ENCODE measurements around the gene PLAGL1. TPM values are rescaled to one million over a fixed set of nuclear protein-coding genes. Genes with fewer than 3 reads are reported as not detected.

Gene PLAGL1
- total and polyA plus RNA-seq, 2 experiments from 2014 or later: 22.8 to 43.8 TPM

DNA sequence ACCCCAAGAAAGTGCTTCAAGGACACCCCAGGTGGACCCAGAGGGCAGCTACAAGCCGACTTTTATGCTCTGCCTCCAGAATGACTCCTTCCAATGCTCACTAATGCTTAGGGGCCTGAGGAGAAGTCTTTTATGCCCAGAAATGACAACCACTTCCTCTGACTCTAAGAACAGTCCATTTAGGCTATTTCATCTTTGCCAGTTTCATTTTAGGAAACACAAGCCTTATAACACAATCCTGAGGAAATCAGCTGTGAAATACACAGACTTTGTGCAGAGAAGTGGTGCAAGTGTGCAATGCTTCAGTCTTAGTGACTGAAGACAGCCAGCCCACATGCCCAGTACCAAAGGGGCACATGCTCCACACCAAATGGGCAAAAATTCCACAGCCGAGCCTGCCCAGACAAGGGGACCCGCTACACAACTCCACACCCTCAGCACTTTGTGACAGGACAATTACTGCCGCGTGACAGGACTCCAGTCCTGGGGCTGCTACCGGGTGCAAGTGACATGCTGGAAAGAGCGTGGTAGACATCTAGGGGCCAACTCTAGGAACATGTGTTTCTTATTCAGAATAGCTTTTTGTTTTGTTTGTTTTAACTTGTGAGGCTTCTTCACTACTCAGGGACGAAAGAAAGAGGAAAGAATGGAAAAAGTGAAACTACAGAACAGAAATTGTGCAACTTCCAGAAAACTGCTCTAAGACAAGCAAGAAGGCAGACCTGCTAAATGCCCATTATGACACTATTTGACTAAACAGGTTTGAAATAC lies 28.2 kb upstream of the PLAGL1 start:
- in situ Hi-C loops (cut with MboI): no loop called here
- Histone ChIP-seq H2AFZ (peak overlapping the region; percentile 93), H3K9me2 (ENCODE audit: insufficient read depth) (no peaks in the 10 kb centered on the region), H3K4me3 (peak overlapping the region; percentile 68), H3K27me3 (replicated peaks; ENCODE audit: insufficient read depth) (no peaks in the 10 kb centered on the region), H4K20me1 (ENCODE audit: insufficient read depth) (no peaks in the 10 kb centered on the region), H3K9ac (peak overlapping the region; percentile 62), H3K36me3 (ENCODE audit: low read depth) (no peaks in the 10 kb centered on the region), H3F3A (ENCODE audit: insufficient read depth) (peaks cover 40% of the 10 kb centered on the region), H3K9me3 (ENCODE audit: low read depth) (no peaks in the 10 kb centered on the region), H3K4me2 (ENCODE audit: unreplicated experiment) (peak overlapping the region; percentile 98), H3K4me1 (ENCODE audit: insufficient read depth) (peaks cover 39% of the 10 kb centered on the region), H3K27ac (peak overlapping the region; percentile 54), H3K79me2 (ENCODE audit: insufficient read depth) (no peaks in the 10 kb centered on the region)
- 5 to 12% methylated on average over 8 of the region's 8 CpGs for WGBS, 2 experiments (ENCODE audit: low coverage in 1 of 2, low lambda C conversion rate in 2 of 2, missing lambda C conversion rate in 2 of 2)
- TF ChIP-seq EZH2 (IDR thresholded peaks at IDR 0.05; ENCODE audit: insufficient read depth, poor library complexity, severe bottlenecking) (no peak), EZH2phosphoT487 (IDR thresholded peaks at IDR 0.05; ENCODE audit: insufficient read depth, low read depth) (no peak)
- DNase-seq: peak; percentile 74

DNA sequence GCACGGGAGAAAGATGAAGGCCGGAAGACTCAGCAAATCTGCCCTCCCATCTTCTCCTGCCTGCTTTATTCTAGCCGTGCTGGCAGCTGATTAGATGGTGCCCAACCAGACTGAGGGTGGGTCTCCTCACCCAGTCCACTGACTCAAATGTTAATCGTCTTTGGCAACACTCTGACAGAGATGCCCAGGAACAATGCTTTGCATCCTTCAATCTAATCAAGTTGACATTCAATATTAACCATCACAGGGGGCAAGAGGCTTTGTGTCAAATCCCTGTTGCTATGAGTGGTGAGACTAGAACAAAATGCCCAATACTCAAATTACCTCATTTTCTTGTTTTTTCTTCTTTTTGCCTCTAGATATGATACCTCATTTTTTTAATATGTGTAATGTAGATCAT lies 27.4 kb upstream of the PLAGL1 start:
- Histone ChIP-seq H3K9me2 (ENCODE audit: insufficient read depth) (no peaks in the 10 kb centered on the region), H3K36me3 (ENCODE audit: low read depth) (no peaks in the 10 kb centered on the region), H3K9ac (0 out of 2 replicates have a peak overlapping the region, but pooled peaks have one; percentile 62), H2AFZ (peak overlapping the region; percentile 93; the same call in 1 of the 2 replicates), H3K4me3 (no peak overlapping the region), H3K27ac (peak overlapping the region; percentile 72), H3K4me2 (ENCODE audit: unreplicated experiment) (peak overlapping the region; percentile 98), H3F3A (ENCODE audit: insufficient read depth) (peaks cover 40% of the 10 kb centered on the region), H4K20me1 (ENCODE audit: insufficient read depth) (no peaks in the 10 kb centered on the region), H3K9me3 (ENCODE audit: low read depth) (no peaks in the 10 kb centered on the region), H3K27me3 (replicated peaks; ENCODE audit: insufficient read depth) (no peaks in the 10 kb centered on the region), H3K4me1 (ENCODE audit: insufficient read depth) (peaks cover 39% of the 10 kb centered on the region), H3K79me2 (ENCODE audit: insufficient read depth) (no peaks in the 10 kb centered on the region)
- in situ Hi-C loops (cut with MboI): no loop called here
- TF ChIP-seq EZH2phosphoT487 (IDR thresholded peaks at IDR 0.05; ENCODE audit: insufficient read depth, low read depth) (no peak), EZH2 (IDR thresholded peaks at IDR 0.05; ENCODE audit: insufficient read depth, poor library complexity, severe bottlenecking) (no peak)
- 86 to 88% methylated on average over 4 of the region's 4 CpGs for WGBS, 2 experiments (ENCODE audit: low coverage in 1 of 2, low lambda C conversion rate in 2 of 2, missing lambda C conversion rate in 2 of 2)
- no peak for DNase-seq

DNA sequence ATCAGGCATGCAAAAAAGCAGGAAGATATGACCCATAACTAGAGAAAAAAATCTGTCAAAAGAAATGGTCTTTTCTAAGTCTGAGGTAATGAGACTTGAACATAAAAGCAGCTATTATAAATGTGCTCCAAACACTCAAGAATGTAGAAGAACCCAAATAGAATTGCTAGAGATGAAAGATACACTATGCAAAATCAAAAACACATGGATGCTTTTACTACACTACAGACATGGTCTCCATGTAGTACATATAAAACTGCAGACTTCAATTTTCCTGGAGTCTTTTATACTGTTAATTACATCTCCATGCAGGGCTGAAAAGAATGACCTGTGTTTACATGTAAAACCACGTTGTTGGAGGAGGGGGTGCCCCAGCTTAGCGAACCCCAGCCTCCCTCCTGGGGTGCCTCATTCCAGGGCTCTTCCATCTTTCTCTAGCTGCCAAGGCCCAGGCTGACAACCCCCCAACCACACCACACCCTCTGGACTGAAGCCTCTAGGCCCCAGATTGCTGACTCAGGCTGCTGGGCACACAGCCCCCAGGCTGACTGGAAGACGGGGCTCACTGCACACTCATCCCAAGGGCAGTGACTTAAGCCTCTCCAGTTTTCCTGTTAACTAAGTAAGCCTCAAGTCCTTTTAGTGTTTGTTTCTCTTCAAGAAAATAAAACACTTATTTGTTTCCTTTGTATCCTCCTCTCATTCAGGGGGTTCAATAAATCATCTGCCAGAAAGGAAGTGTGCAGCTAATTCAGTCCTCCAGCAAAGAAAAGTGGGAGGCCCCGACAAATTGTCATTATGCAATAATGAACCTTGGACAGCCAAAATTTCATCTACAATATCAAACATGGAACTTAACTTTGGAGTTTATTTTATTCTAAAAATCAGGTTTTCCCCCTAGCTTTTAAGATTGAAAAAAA lies 26.0 kb upstream of the PLAGL1 start:
- TF ChIP-seq EZH2 (IDR thresholded peaks at IDR 0.05; ENCODE audit: insufficient read depth, poor library complexity, severe bottlenecking) (no peak), EZH2phosphoT487 (IDR thresholded peaks at IDR 0.05; ENCODE audit: insufficient read depth, low read depth) (no peak)
- H3K9me2 ChIP-seq (ENCODE audit: insufficient read depth): no peaks in the 10 kb centered on the region
- peaks cover 40% of the 10 kb centered on the region for H3F3A ChIP-seq (ENCODE audit: insufficient read depth)
- H3K79me2 ChIP-seq (ENCODE audit: insufficient read depth): no peaks in the 10 kb centered on the region
- peak; percentile 94 for DNase-seq
- H3K4me2 ChIP-seq (ENCODE audit: unreplicated experiment): peak overlapping the region; percentile 56
- H3K9me3 ChIP-seq (ENCODE audit: low read depth): no peaks in the 10 kb centered on the region
- H3K4me1 ChIP-seq (ENCODE audit: insufficient read depth): peaks cover 39% of the 10 kb centered on the region
- H3K9ac ChIP-seq: peak overlapping the region; percentile 49; the same call in 1 of the 2 replicates
- peak overlapping the region; percentile 11; the same call in 1 of the 2 replicates for H3K4me3 ChIP-seq
- no peaks in the 10 kb centered on the region for H4K20me1 ChIP-seq (ENCODE audit: insufficient read depth)
- no peaks in the 10 kb centered on the region for H3K27me3 ChIP-seq (replicated peaks; ENCODE audit: insufficient read depth)
- peak overlapping the region; percentile 72 for H3K27ac ChIP-seq
- H2AFZ ChIP-seq: peak overlapping the region; percentile 61
- in situ Hi-C loops (cut with MboI): no loop called here
- no peaks in the 10 kb centered on the region for H3K36me3 ChIP-seq (ENCODE audit: low read depth)
- WGBS, 2 experiments (ENCODE audit: low coverage in 1 of 2, low lambda C conversion rate in 2 of 2, missing lambda C conversion rate in 2 of 2): 1 to 2% methylated on average over 4 of the region's 4 CpGs

DNA sequence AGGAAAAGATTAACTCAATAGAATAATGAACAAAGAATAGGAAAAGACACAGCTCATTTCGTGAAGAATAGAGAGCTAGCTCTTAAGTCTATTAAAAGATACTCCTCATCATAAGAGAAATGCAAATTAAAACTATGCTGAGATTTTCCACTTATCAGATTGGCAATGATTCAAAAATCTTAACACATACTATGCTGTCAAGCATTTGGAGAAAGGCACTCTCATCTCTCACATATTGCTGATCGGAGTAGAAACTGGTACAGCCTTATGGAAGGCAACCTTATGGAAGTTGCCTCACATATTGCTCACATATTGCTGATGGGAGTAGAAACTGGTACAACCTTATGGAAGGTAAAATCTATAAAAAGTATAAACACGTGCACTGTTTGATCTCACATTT lies 21.4 kb upstream of the PLAGL1 start:
- Histone ChIP-seq H2AFZ (no peak overlapping the region), H3K27me3 (replicated peaks; ENCODE audit: insufficient read depth) (no peaks in the 10 kb centered on the region), H4K20me1 (ENCODE audit: insufficient read depth) (no peaks in the 10 kb centered on the region), H3K4me2 (ENCODE audit: unreplicated experiment) (no peak overlapping the region), H3K4me1 (ENCODE audit: insufficient read depth) (peaks cover 14% of the 10 kb centered on the region), H3F3A (ENCODE audit: insufficient read depth) (peaks cover 17% of the 10 kb centered on the region), H3K9me2 (ENCODE audit: insufficient read depth) (no peaks in the 10 kb centered on the region), H3K9ac (no peak overlapping the region), H3K27ac (no peak overlapping the region), H3K9me3 (ENCODE audit: low read depth) (no peaks in the 10 kb centered on the region), H3K4me3 (no peak overlapping the region), H3K36me3 (ENCODE audit: low read depth) (no peaks in the 10 kb centered on the region), H3K79me2 (ENCODE audit: insufficient read depth) (no peaks in the 10 kb centered on the region)
- 89 to 91% methylated on average over 3 of the region's 3 CpGs for WGBS, 2 experiments (ENCODE audit: low coverage in 1 of 2, low lambda C conversion rate in 2 of 2, missing lambda C conversion rate in 2 of 2)
- no peak for DNase-seq
- in situ Hi-C loops (cut with MboI): no loop called here
- no peak for TF ChIP-seq EZH2 (IDR thresholded peaks at IDR 0.05; ENCODE audit: insufficient read depth, poor library complexity, severe bottlenecking)
- TF ChIP-seq EZH2phosphoT487 (IDR thresholded peaks at IDR 0.05; ENCODE audit: insufficient read depth, low read depth): no peak

Data from GM23248 (cell line).